ENCODE results near the gene IDI2. TPM values are rescaled to one million over a fixed set of nuclear protein-coding genes. Genes with fewer than 3 reads are reported as not detected.
"Not testable (repeated sequence)": the region's sequence is repeated elsewhere in the genome, so short reads cannot be mapped to it uniquely, and the experiment has no call there.

IDI2 gene
- under 1 TPM in 1 of 2 donors, not detected in 1; 0.11 TPM for total RNA-seq
- polyA plus RNA-seq (ENCODE audit: insufficient read length in 2 of 2) = under 1 TPM in 1 of 2 donors, not detected in 1; 0.12 TPM
- long read RNA-seq, donor 1 = 0 reads
- long read RNA-seq, donor 2 = 0 reads
- long read RNA-seq, donor 3 = 0 reads
- long read RNA-seq, donor 4, partial matches to known transcripts = 8 of 8 reads
- long read RNA-seq, donor 4, other reads (novel, unspliced or antisense) = 0 of 8 reads

- no peak for DNase-seq (ENCODE audit: low read depth in 4 of 6, low spot score in 6 of 6)
- no peaks in the 10 kb centered on the region for H3K9me3 ChIP-seq (ENCODE audit: control insufficient read depth, insufficient read depth, low read length)
- no peak within 1 kb of the TSS for H3K27ac ChIP-seq (ENCODE audit: low read depth, low read length)
- H3K4me3 ChIP-seq (ENCODE audit: low read depth, low read length) = no peak within 1 kb of the TSS
- no peaks in the 10 kb centered on the region for H3K4me1 ChIP-seq (ENCODE audit: control insufficient read depth, insufficient read depth, low read length)
- WGBS (ENCODE audit: insufficient coverage) = no CpG with 5 or more reads among the region's 1 CpG
- H3K27me3 ChIP-seq (ENCODE audit: control insufficient read depth, insufficient read depth, low read length) = no peaks in the 10 kb centered on the region
- H3K36me3 ChIP-seq (ENCODE audit: control insufficient read depth, insufficient read depth, low read length) = peaks cover 5% of the 10 kb centered on the region
These were observed at the start of gene IDI2 for GRCh38 chr10:1025683-1026082. TSS of gene IDI2 (minus strand) at chr10:1025859. CDS start at chr10:1024723, 1,136 bp downstream.

- Histone ChIP-seq H3K36me3 (ENCODE audit: control insufficient read depth, insufficient read depth, low read length) (peaks cover 34% of the 10 kb centered on the region), H3K4me1 (ENCODE audit: control insufficient read depth, insufficient read depth, low read length) (no peaks in the 10 kb centered on the region), H3K4me3 (ENCODE audit: low read depth, low read length) (no peak overlapping the region), H3K9me3 (ENCODE audit: control insufficient read depth, insufficient read depth, low read length) (no peaks in the 10 kb centered on the region), H3K27ac (ENCODE audit: low read depth, low read length) (no peak overlapping the region), H3K27me3 (ENCODE audit: control insufficient read depth, insufficient read depth, low read length) (no peaks in the 10 kb centered on the region)
- 88% methylated on average over 15 of the region's 18 CpGs for WGBS (ENCODE audit: insufficient coverage)
- DNase-seq (ENCODE audit: low read depth in 4 of 6, low spot score in 6 of 6) = peak in 2 of 6 donors; percentile 9 to 25
These were observed 49.2 kb upstream of the IDI2 start for GRCh38 chr10:1074748-1075308.

- Histone ChIP-seq H3K27ac (ENCODE audit: low read depth, low read length) (no peak overlapping the region), H3K27me3 (ENCODE audit: control insufficient read depth, insufficient read depth, low read length) (no peaks in the 10 kb centered on the region), H3K4me1 (ENCODE audit: control insufficient read depth, insufficient read depth, low read length) (no peaks in the 10 kb centered on the region), H3K36me3 (ENCODE audit: control insufficient read depth, insufficient read depth, low read length) (peaks cover 29% of the 10 kb centered on the region), H3K9me3 (ENCODE audit: control insufficient read depth, insufficient read depth, low read length) (no peaks in the 10 kb centered on the region), H3K4me3 (ENCODE audit: low read depth, low read length) (no peak overlapping the region)
- 95% methylated on average over 23 of the region's 24 CpGs for WGBS (ENCODE audit: insufficient coverage)
- DNase-seq (ENCODE audit: low read depth in 4 of 6, low spot score in 6 of 6) = no peak
These were observed 48.5 kb upstream of the IDI2 start for GRCh38 chr10:1074052-1074747.

GRCh38 chr10:1070919-1071318 is 45.3 kb upstream of the IDI2 start:
- Histone ChIP-seq H3K27ac (ENCODE audit: low read depth, low read length) (no peak overlapping the region), H3K4me1 (ENCODE audit: control insufficient read depth, insufficient read depth, low read length) (no peaks in the 10 kb centered on the region), H3K36me3 (ENCODE audit: control insufficient read depth, insufficient read depth, low read length) (peaks cover 22% of the 10 kb centered on the region), H3K27me3 (ENCODE audit: control insufficient read depth, insufficient read depth, low read length) (no peaks in the 10 kb centered on the region), H3K4me3 (ENCODE audit: low read depth, low read length) (no peak overlapping the region), H3K9me3 (ENCODE audit: control insufficient read depth, insufficient read depth, low read length) (no peaks in the 10 kb centered on the region)
- no peak for DNase-seq (ENCODE audit: low read depth in 4 of 6, low spot score in 6 of 6)
- 77% methylated on average over 3 of the region's 7 CpGs for WGBS (ENCODE audit: insufficient coverage)

- Histone ChIP-seq H3K36me3 (ENCODE audit: control insufficient read depth, insufficient read depth, low read length) (peaks cover 7% of the 10 kb centered on the region), H3K9me3 (ENCODE audit: control insufficient read depth, insufficient read depth, low read length) (no peaks in the 10 kb centered on the region), H3K4me3 (ENCODE audit: low read depth, low read length) (no peak overlapping the region), H3K27me3 (ENCODE audit: control insufficient read depth, insufficient read depth, low read length) (no peaks in the 10 kb centered on the region), H3K4me1 (ENCODE audit: control insufficient read depth, insufficient read depth, low read length) (no peaks in the 10 kb centered on the region), H3K27ac (ENCODE audit: low read depth, low read length) (no peak overlapping the region)
- DNase-seq (ENCODE audit: low read depth in 4 of 6, low spot score in 6 of 6) = no peak
- WGBS (ENCODE audit: insufficient coverage) = 85% methylated on average over 3 of the region's 10 CpGs
These were observed 43.0 kb upstream of the IDI2 start for GRCh38 chr10:1068380-1069361.

- not testable (repeated sequence) for H3K27ac ChIP-seq (ENCODE audit: low read depth, low read length); H3K36me3 ChIP-seq (ENCODE audit: control insufficient read depth, insufficient read depth, low read length); H3K9me3 ChIP-seq (ENCODE audit: control insufficient read depth, insufficient read depth, low read length); H3K4me3 ChIP-seq (ENCODE audit: low read depth, low read length); H3K27me3 ChIP-seq (ENCODE audit: control insufficient read depth, insufficient read depth, low read length); DNase-seq (ENCODE audit: low read depth in 4 of 6, low spot score in 6 of 6); H3K4me1 ChIP-seq (ENCODE audit: control insufficient read depth, insufficient read depth, low read length)
- 100% methylated on average over 2 of the region's 8 CpGs for WGBS (ENCODE audit: insufficient coverage)
These were observed 41.1 kb upstream of the IDI2 start for GRCh38 chr10:1066734-1067133.

- H3K4me1 ChIP-seq (ENCODE audit: control insufficient read depth, insufficient read depth, low read length) = no peaks in the 10 kb centered on the region
- WGBS (ENCODE audit: insufficient coverage) = 100% methylated on average over 3 of the region's 4 CpGs
- no peak for DNase-seq (ENCODE audit: low read depth in 4 of 6, low spot score in 6 of 6)
- H3K36me3 ChIP-seq (ENCODE audit: control insufficient read depth, insufficient read depth, low read length) = peaks cover under 1% of the 10 kb centered on the region
- H3K27me3 ChIP-seq (ENCODE audit: control insufficient read depth, insufficient read depth, low read length) = no peaks in the 10 kb centered on the region
- H3K9me3 ChIP-seq (ENCODE audit: control insufficient read depth, insufficient read depth, low read length) = no peaks in the 10 kb centered on the region
- no peak overlapping the region for H3K4me3 ChIP-seq (ENCODE audit: low read depth, low read length)
- H3K27ac ChIP-seq (ENCODE audit: low read depth, low read length) = no peak overlapping the region
These were observed 39.2 kb upstream of the IDI2 start for GRCh38 chr10:1064964-1065247.

GRCh38 chr10:1063232-1063865 is 37.7 kb upstream of the IDI2 start:
- Histone ChIP-seq H3K9me3 (ENCODE audit: control insufficient read depth, insufficient read depth, low read length) (no peaks in the 10 kb centered on the region), H3K27ac (ENCODE audit: low read depth, low read length) (no peak overlapping the region), H3K4me1 (ENCODE audit: control insufficient read depth, insufficient read depth, low read length) (no peaks in the 10 kb centered on the region), H3K36me3 (ENCODE audit: control insufficient read depth, insufficient read depth, low read length) (peaks cover 3% of the 10 kb centered on the region), H3K27me3 (ENCODE audit: control insufficient read depth, insufficient read depth, low read length) (no peaks in the 10 kb centered on the region), H3K4me3 (ENCODE audit: low read depth, low read length) (no peak overlapping the region)
- WGBS (ENCODE audit: insufficient coverage) = 98% methylated on average over 5 of the region's 7 CpGs
- DNase-seq (ENCODE audit: low read depth in 4 of 6, low spot score in 6 of 6) = no peak
